Measurements from ENCODE around the gene CASK. TPM values are rescaled to one million over a fixed set of nuclear protein-coding genes. Genes with fewer than 3 reads are reported as not detected.

The CASK gene
- total and polyA plus RNA-seq, 9 of the 15 experiments (the other 6 are each of a cell fraction or from before 2014, with no cell fraction given): 1.3 to 7.4 (median 5.2) TPM

DNA sequence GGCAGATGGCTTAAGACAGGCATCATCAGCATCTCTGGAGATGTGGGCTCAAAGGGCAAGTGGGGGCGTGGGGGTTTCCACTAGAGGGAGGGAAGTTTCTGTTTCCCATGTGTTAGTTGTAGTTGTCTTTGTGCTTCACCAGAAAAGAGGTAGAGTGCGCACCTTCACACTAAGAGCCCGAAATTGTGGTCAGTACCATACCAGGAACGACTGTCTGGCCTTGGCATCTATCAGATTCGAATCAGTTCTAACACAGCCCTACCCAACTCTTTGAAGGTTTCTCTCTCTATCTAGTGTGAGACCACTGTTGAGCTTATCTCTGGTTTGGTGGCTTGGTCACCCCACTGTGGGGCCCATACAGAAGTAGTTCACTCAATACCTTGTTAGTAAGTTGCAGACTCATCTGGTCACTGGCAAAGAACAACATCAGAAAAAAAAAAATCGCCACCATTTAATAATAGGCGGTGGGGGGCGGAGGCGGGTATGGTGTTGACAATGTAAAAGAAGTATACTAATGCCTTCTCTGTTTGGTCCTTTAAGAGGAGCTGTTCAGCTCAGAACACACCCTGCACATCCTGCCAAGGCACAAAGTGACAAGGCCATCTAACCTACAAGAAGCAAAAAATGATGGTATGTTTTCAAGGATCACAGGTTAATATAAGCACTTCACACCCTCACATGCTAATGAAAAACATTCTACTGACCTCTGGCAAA, 405.1 kb downstream of the CASK start:
- ChIA-PET CTCF (ENCODE audit: low intra/inter-chr PET ratio) (no interaction called here), POLR2A (no interaction called here)
- FAIRE-seq (no peak), ATAC-seq (no peak), DNase-seq (ENCODE audit: extremely low read depth in 1 of 4, low spot score in 3 of 4) (no peak)
- WGBS (ENCODE audit: insufficient coverage, low coverage, missing lambda C conversion rate): 13% methylated on average over 8 of the region's 9 CpGs
- intact Hi-C loops (cut with micrococcal nuclease): no loop called here
- H4K20me1 ChIP-seq (replicated peaks; ENCODE audit: control insufficient read depth, insufficient read depth, low read length): no peaks in the 10 kb centered on the region
- no peaks in the 10 kb centered on the region for H3K9me1 ChIP-seq (ENCODE audit: control insufficient read depth, insufficient read depth, low read length)
- no peaks in the 10 kb centered on the region; a peak in 1 of 5 replicates for H3K27me3 ChIP-seq (ENCODE audit: control insufficient read depth in 2 of 2, insufficient read depth in 2 of 2, low read length in 2 of 2)
- H2AFZ ChIP-seq (ENCODE audit: low read depth, low read length): no peak overlapping the region
- H3K4me1 ChIP-seq (replicated peaks in 1 of 2; ENCODE audit: control insufficient read depth in 2 of 2, insufficient read depth in 2 of 2, low read length in 2 of 2): no peaks in the 10 kb centered on the region; a peak in 1 of 5 replicates
- no TSS peak for BruUV-seq (replicated peaks)
- no peak overlapping the region for H3K27ac ChIP-seq (ENCODE audit: extremely low read depth, low read depth, low read length)
- H3K9ac ChIP-seq (ENCODE audit: insufficient read depth in 1 of 2, low read depth in 2 of 2, low read length in 2 of 2): no peak overlapping the region
- no peak overlapping the region for H3K4me2 ChIP-seq (ENCODE audit: insufficient read depth, low read length)
- in situ Hi-C loops (cut with MboI): no loop called here
- H3K9me3 ChIP-seq (replicated peaks; ENCODE audit: control insufficient read depth, insufficient read depth, low read depth, low read length): no peaks in the 10 kb centered on the region
- no peaks in the 10 kb centered on the region for H3K79me2 ChIP-seq (ENCODE audit: control insufficient read depth, insufficient read depth, low read length)
- H3K36me3 ChIP-seq (ENCODE audit: control insufficient read depth, insufficient read depth, low read length): no peaks in the 10 kb centered on the region
- no peak overlapping the region for H3K4me3 ChIP-seq
- no peak for TF ChIP-seq RUNX1 (IDR thresholded peaks at IDR 0.05; ENCODE audit: low read depth)
- TF ChIP-seq ZNF23 (CRISPR knock-in tag; IDR thresholded peaks at IDR 0.05): no peak
- no peak for TF ChIP-seq NCOR1 (IDR thresholded peaks at IDR 0.05)
- no peak for TF ChIP-seq RFX5 (IDR thresholded peaks at IDR 0.05; ENCODE audit: low read depth, low read length)
- no peak for TF ChIP-seq ZNF140 (CRISPR knock-in tag; IDR thresholded peaks at IDR 0.05)
- no peak for TF ChIP-seq POLR2B (IDR thresholded peaks at IDR 0.05; ENCODE audit: low read depth, partially characterized antibody)
- no peak for TF ChIP-seq STAT5B (CRISPR knock-in tag; IDR thresholded peaks at IDR 0.05)
- TF ChIP-seq, protein P1, sequence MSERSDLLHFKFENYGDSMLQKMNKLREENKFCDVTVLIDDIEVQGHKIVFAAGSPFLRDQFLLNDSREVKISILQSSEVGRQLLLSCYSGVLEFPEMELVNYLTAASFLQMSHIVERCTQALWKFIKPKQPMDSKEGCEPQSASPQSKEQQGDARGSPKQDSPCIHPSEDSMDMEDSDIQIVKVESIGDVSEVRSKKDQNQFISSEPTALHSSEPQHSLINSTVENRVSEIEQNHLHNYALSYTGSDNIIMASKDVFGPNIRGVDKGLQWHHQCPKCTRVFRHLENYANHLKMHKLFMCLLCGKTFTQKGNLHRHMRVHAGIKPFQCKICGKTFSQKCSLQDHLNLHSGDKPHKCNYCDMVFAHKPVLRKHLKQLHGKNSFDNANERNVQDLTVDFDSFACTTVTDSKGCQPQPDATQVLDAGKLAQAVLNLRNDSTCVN (CRISPR knock-in tag; IDR thresholded peaks at IDR 0.05): no peak
- TF ChIP-seq ETS2 (tag; IDR thresholded peaks at IDR 0.05; ENCODE audit: borderline replicate concordance, poor library complexity, severe bottlenecking): no peak
- TF ChIP-seq OTX1 (CRISPR knock-in tag; IDR thresholded peaks at IDR 0.05): no peak
- TF ChIP-seq, protein P2, sequence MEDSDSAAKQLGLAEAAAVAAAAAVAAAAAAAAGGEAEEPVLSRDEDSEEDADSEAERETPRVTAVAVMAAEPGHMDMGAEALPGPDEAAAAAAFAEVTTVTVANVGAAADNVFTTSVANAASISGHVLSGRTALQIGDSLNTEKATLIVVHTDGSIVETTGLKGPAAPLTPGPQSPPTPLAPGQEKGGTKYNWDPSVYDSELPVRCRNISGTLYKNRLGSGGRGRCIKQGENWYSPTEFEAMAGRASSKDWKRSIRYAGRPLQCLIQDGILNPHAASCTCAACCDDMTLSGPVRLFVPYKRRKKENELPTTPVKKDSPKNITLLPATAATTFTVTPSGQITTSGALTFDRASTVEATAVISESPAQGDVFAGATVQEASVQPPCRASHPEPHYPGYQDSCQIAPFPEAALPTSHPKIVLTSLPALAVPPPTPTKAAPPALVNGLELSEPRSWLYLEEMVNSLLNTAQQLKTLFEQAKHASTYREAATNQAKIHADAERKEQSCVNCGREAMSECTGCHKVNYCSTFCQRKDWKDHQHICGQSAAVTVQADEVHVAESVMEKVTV (CRISPR knock-in tag; IDR thresholded peaks at IDR 0.05): no peak
- TF ChIP-seq SIRT6 (IDR thresholded peaks at IDR 0.05; ENCODE audit: low read depth, low read length): no peak
- no peak for TF ChIP-seq PHF20 (IDR thresholded peaks at IDR 0.05; ENCODE audit: partially characterized antibody)
- no peak for TF ChIP-seq PTTG1 (tag; IDR thresholded peaks at IDR 0.05; ENCODE audit: low read depth)
- TF ChIP-seq, protein P3, sequence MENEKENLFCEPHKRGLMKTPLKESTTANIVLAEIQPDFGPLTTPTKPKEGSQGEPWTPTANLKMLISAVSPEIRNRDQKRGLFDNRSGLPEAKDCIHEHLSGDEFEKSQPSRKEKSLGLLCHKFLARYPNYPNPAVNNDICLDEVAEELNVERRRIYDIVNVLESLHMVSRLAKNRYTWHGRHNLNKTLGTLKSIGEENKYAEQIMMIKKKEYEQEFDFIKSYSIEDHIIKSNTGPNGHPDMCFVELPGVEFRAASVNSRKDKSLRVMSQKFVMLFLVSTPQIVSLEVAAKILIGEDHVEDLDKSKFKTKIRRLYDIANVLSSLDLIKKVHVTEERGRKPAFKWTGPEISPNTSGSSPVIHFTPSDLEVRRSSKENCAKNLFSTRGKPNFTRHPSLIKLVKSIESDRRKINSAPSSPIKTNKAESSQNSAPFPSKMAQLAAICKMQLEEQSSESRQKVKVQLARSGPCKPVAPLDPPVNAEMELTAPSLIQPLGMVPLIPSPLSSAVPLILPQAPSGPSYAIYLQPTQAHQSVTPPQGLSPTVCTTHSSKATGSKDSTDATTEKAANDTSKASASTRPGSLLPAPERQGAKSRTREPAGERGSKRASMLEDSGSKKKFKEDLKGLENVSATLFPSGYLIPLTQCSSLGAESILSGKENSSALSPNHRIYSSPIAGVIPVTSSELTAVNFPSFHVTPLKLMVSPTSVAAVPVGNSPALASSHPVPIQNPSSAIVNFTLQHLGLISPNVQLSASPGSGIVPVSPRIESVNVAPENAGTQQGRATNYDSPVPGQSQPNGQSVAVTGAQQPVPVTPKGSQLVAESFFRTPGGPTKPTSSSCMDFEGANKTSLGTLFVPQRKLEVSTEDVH (IDR thresholded peaks at IDR 0.05; ENCODE audit: low read depth, partially characterized antibody): no peak
- no peak for TF ChIP-seq JUNB (CRISPR knock-in tag; conservative IDR thresholded peaks at IDR 0.05)
- TF ChIP-seq TGIF2 (CRISPR knock-in tag; IDR thresholded peaks at IDR 0.05): no peak
- no peak for TF ChIP-seq PCBP1 (IDR thresholded peaks at IDR 0.05; ENCODE audit: low read depth, low read length, poor library complexity, severe bottlenecking)
